Tibial artery (tissue), 4 donors: Measurements from ENCODE around the gene EVC2.

Source experiments
- DNase-seq, 2 donors: peaks; one replicate each; pipeline ENCODE4 v3.0.0-alpha.2; 2019
- H3K27ac ChIP-seq, 2 donors: fragments of 200-600 bp; sonication (generic) in 1 of 2; 1 replicate in 1 of 2; 2 replicates in 1 of 2; pipeline ENCODE4 v1.5.1; 2018 to 2019; ENCODE audit warnings: mild to moderate bottlenecking in 1 of 2
- H3K27me3 ChIP-seq, 2 donors: fragments of 200-600 bp; sonication (generic) in 1 of 2; one replicate each; pipeline versions ENCODE4 v1.5.1 to v1.6.0; 2016 to 2019
- H3K36me3 ChIP-seq, 3 donors: fragments of 200-600 bp; sonication (generic) in 2 of 3; one replicate each; pipeline ENCODE4 v1.5.1; 2016 to 2019; ENCODE audit warnings: mild to moderate bottlenecking in 2 of 3
- H3K4me1 ChIP-seq, 4 donors: fragments of 200-600 bp; sonication (generic) in 2 of 4; 1 replicate in 3 of 4; 2 replicates in 1 of 4; pipeline ENCODE4 v1.5.1; 2016 to 2019
- H3K4me3 ChIP-seq, 2 donors: fragments of 200-600 bp; sonication (generic) in 1 of 2; 1 replicate in 1 of 2; 2 replicates in 1 of 2; pipeline ENCODE4 v1.5.1; 2018 to 2019; ENCODE audit warnings: mild to moderate bottlenecking in 2 of 2
- H3K9me3 ChIP-seq, 3 donors: fragments of 200-600 bp; sonication (generic) in 1 of 3; one replicate each; pipeline ENCODE4 v1.5.1; 2016 to 2019
- CTCF ChIP-seq, 2 experiments: fragments of 200-600 bp in 1 of 2; fragments of 450-650 bp in 1 of 2; IDR thresholded peaks; one replicate each; pipeline ENCODE4 v1.5.1; 2017 to 2019; ENCODE audit warnings: antibody characterized with exemption in 2 of 2, mild to moderate bottlenecking in 1 of 2, moderate library complexity in 1 of 2
- intact Hi-C: fragments of 100-400 bp; cut with DNase I; formaldehyde crosslinking; loops from one replicate; pipeline ENCODE4 v1.15.0; 2023; ENCODE audit warnings: low total_unique reads

The EVC2 gene

GRCh38 chr4:5574386-5574785 lies 134.0 kb downstream of the EVC2 start:
- Histone ChIP-seq H3K36me3 (peaks cover 10 to 93% (median 56%) of the 10 kb centered on the region in 3 donors), H3K9me3 (no peaks in the 10 kb centered on the region), H3K4me1 (no peaks in the 10 kb centered on the region), H3K4me3 (no peak overlapping the region), H3K27ac (no peak overlapping the region), H3K27me3 (no peaks in the 10 kb centered on the region)
- TF ChIP-seq CTCF (IDR thresholded peaks at IDR 0.05): no peak
- no peak for DNase-seq
- intact Hi-C loops: no loop called here

- H3K4me3 ChIP-seq: no peak overlapping the region
Observed at GRCh38 chr4:5573965-5574364, 134.4 kb downstream of the EVC2 start.

GRCh38 chr4:5572751-5573150 lies 135.6 kb downstream of the EVC2 start:
- TF ChIP-seq CTCF (IDR thresholded peaks at IDR 0.05): no peak
- H3K36me3 ChIP-seq: peaks cover 22 to 93% (median 60%) of the 10 kb centered on the region in 3 donors
- intact Hi-C loops: no loop called here
- no peaks in the 10 kb centered on the region for H3K4me1 ChIP-seq
- H3K4me3 ChIP-seq: no peak overlapping the region
- no peak overlapping the region for H3K27ac ChIP-seq
- DNase-seq: no peak
- H3K9me3 ChIP-seq: no peaks in the 10 kb centered on the region
- H3K27me3 ChIP-seq: no peaks in the 10 kb centered on the region

More at GRCh38 chr4:5573965-5574364, 134.4 kb downstream of the EVC2 start:
- no peak for DNase-seq
- no peak for TF ChIP-seq CTCF (IDR thresholded peaks at IDR 0.05)
- H3K36me3 ChIP-seq: peaks cover 14 to 93% (median 56%) of the 10 kb centered on the region in 3 donors
- no peaks in the 10 kb centered on the region for H3K9me3 ChIP-seq
- H3K27me3 ChIP-seq: no peaks in the 10 kb centered on the region
- H3K4me1 ChIP-seq: no peaks in the 10 kb centered on the region
- intact Hi-C loops: no loop called here
- H3K27ac ChIP-seq: no peak overlapping the region

GRCh38 chr4:5572114-5572513 lies 136.2 kb downstream of the EVC2 start:
- no peak for DNase-seq
- Histone ChIP-seq H3K9me3 (no peaks in the 10 kb centered on the region), H3K36me3 (peaks cover 22 to 93% (median 59%) of the 10 kb centered on the region in 3 donors), H3K27ac (no peak overlapping the region), H3K4me1 (no peaks in the 10 kb centered on the region), H3K4me3 (no peak overlapping the region), H3K27me3 (no peaks in the 10 kb centered on the region)
- TF ChIP-seq CTCF (IDR thresholded peaks at IDR 0.05): no peak
- intact Hi-C loops: no loop called here

- Histone ChIP-seq H3K4me3 (no peak overlapping the region), H3K9me3 (no peaks in the 10 kb centered on the region), H3K27ac (no peak overlapping the region), H3K4me1 (no peaks in the 10 kb centered on the region), H3K27me3 (no peaks in the 10 kb centered on the region), H3K36me3 (peaks cover 22 to 93% (median 60%) of the 10 kb centered on the region in 3 donors)
- TF ChIP-seq CTCF (IDR thresholded peaks at IDR 0.05): no peak
- intact Hi-C loops: no loop called here
- DNase-seq: no peak
Observed at GRCh38 chr4:5571646-5572045, 136.7 kb downstream of the EVC2 start.

- DNase-seq: no peak
- Histone ChIP-seq H3K36me3 (peaks cover 34 to 93% (median 62%) of the 10 kb centered on the region in 3 donors), H3K27ac (no peak overlapping the region), H3K4me1 (no peaks in the 10 kb centered on the region), H3K4me3 (no peak overlapping the region), H3K27me3 (no peaks in the 10 kb centered on the region), H3K9me3 (no peaks in the 10 kb centered on the region)
- intact Hi-C loops: no loop called here
- no peak for TF ChIP-seq CTCF (IDR thresholded peaks at IDR 0.05)
Observed at GRCh38 chr4:5569451-5569850, 138.9 kb downstream of the EVC2 start.
